H9 (cell line): ENCODE measurements around the gene CLDN2. TPM values are rescaled to one million over a fixed set of nuclear protein-coding genes. Genes with fewer than 3 reads are reported as not detected.

Experiments
- DNase-seq: peaks from one replicate; pipeline ENCODE4 v3.0.0-alpha.2; 2017
- H2AFZ ChIP-seq: one replicate; pipeline ENCODE4 v1.6.1; 2013; ENCODE audit warnings: mild to moderate bottlenecking, low read length, control low read depth, moderate library complexity
- H2AK5ac ChIP-seq: 2 replicates; pipeline ENCODE4 v1.6.1; 2013; ENCODE audit warnings: low read length, control low read depth, mixed read lengths; ENCODE audit not compliant: insufficient read length
- H2BK120ac ChIP-seq: one replicate; pipeline ENCODE4 v1.6.1; 2013; ENCODE audit warnings: low read depth, mild to moderate bottlenecking, low read length, control low read depth, inconsistent platforms; ENCODE audit not compliant: poor library complexity, severe bottlenecking
- H2BK12ac ChIP-seq: 2 replicates; pipeline ENCODE4 v1.6.1; 2013; ENCODE audit warnings: low read length, control low read depth, mixed read lengths, low read depth; ENCODE audit not compliant: insufficient read length
- H2BK15ac ChIP-seq: 2 replicates; pipeline ENCODE4 v1.6.1; 2013; ENCODE audit warnings: low read depth, low read length, control low read depth
- H2BK20ac ChIP-seq: one replicate; pipeline ENCODE4 v1.6.1; 2013; ENCODE audit warnings: low read depth, mild to moderate bottlenecking, low read length, control low read depth, inconsistent platforms; ENCODE audit not compliant: poor library complexity, severe bottlenecking
- H2BK5ac ChIP-seq: 2 replicates; pipeline ENCODE4 v1.6.1; 2013; ENCODE audit warnings: low read length, control low read depth, mixed read lengths; ENCODE audit not compliant: insufficient read length
- H3K14ac ChIP-seq: 2 replicates; pipeline ENCODE4 v1.6.1; 2013; ENCODE audit warnings: low read length, control low read depth; ENCODE audit not compliant: insufficient read depth
- H3K18ac ChIP-seq: 2 replicates; pipeline ENCODE4 v1.6.1; 2013; ENCODE audit warnings: low read depth, mild to moderate bottlenecking, mixed read lengths, low read length, control low read depth; ENCODE audit not compliant: insufficient read length
- H3K23ac ChIP-seq: 2 replicates; pipeline ENCODE4 v1.6.1; 2013; ENCODE audit warnings: low read length, control low read depth, mixed read lengths, low read depth; ENCODE audit not compliant: insufficient read length
- H3K23me2 ChIP-seq: 2 replicates; pipeline ENCODE4 v1.6.1; 2013; ENCODE audit warnings: low read depth, mild to moderate bottlenecking, mixed read lengths, low read length, control low read depth; ENCODE audit not compliant: insufficient read length, poor library complexity, severe bottlenecking
- H3K27ac ChIP-seq: 2 replicates; pipeline ENCODE4 v1.5.1; 2013; ENCODE audit warnings: low read length, control low read depth, mixed read lengths, low read depth; ENCODE audit not compliant: insufficient read length
- H3K27me3 ChIP-seq: 2 replicates; pipeline ENCODE4 v1.6.1; 2013; ENCODE audit warnings: low read length, control low read depth, inconsistent platforms; ENCODE audit not compliant: insufficient read depth
- H3K4ac ChIP-seq: 2 replicates; pipeline ENCODE4 v1.6.1; 2013; ENCODE audit warnings: low read depth, mild to moderate bottlenecking, control low read depth, inconsistent platforms, low read length, moderate library complexity
- H3K4me1 ChIP-seq: 2 replicates; pipeline ENCODE4 v1.6.1; 2013; ENCODE audit warnings: low read length, control low read depth, inconsistent platforms; ENCODE audit not compliant: insufficient read depth
- H3K4me2 ChIP-seq: 2 replicates; pipeline ENCODE4 v1.6.1; 2013; ENCODE audit warnings: low read length, control low read depth, mixed read lengths; ENCODE audit not compliant: insufficient read length, insufficient read depth
- H3K56ac ChIP-seq: 2 replicates; pipeline ENCODE4 v1.6.1; 2013; ENCODE audit warnings: low read depth, mild to moderate bottlenecking, mixed read lengths, low read length, control low read depth; ENCODE audit not compliant: insufficient read length
- H3K79me1 ChIP-seq: 2 replicates; pipeline ENCODE4 v1.6.1; 2013; ENCODE audit warnings: low read depth, mild to moderate bottlenecking, moderate library complexity, low read length, control low read depth, inconsistent platforms; ENCODE audit not compliant: insufficient read depth, poor library complexity, severe bottlenecking
- H3K79me2 ChIP-seq: 2 replicates; pipeline ENCODE4 v1.6.1; 2013; ENCODE audit warnings: low read length, control low read depth, inconsistent platforms; ENCODE audit not compliant: insufficient read depth
- H3K9ac ChIP-seq: 2 replicates; pipeline ENCODE4 v1.6.1; 2013; ENCODE audit warnings: low read length, control low read depth, mixed read lengths; ENCODE audit not compliant: insufficient read length; ENCODE audit errors: extremely low read depth
- H3K9me3 ChIP-seq: one replicate; pipeline ENCODE4 v1.6.1; 2013; ENCODE audit warnings: low read depth, low read length, inconsistent platforms; ENCODE audit not compliant: control insufficient read depth
- H3T11ph ChIP-seq: one replicate; pipeline ENCODE4 v1.6.1; 2013; ENCODE audit warnings: mild to moderate bottlenecking, low read length, control low read depth, inconsistent platforms
- H4K20me1 ChIP-seq: one replicate; pipeline ENCODE4 v1.6.1; 2013; ENCODE audit not compliant: control insufficient read depth, insufficient read length, insufficient read depth
- H4K5ac ChIP-seq: 2 replicates; pipeline ENCODE4 v1.6.1; 2013; ENCODE audit warnings: low read depth, mild to moderate bottlenecking, mixed read lengths, low read length, control low read depth; ENCODE audit not compliant: insufficient read length
- H4K8ac ChIP-seq: replicated peaks from 2 replicates; pipeline ENCODE4 v1.6.1; 2013; ENCODE audit warnings: low read length, control low read depth, mixed read lengths, low read depth; ENCODE audit not compliant: insufficient read length
- H4K91ac ChIP-seq: 2 replicates; pipeline ENCODE4 v1.6.1; 2013; ENCODE audit warnings: low read depth, mild to moderate bottlenecking, moderate library complexity, mixed read lengths, low read length, control low read depth; ENCODE audit not compliant: insufficient read length
- H3K27ac Mint-ChIP-seq, 3 experiments: 2 replicates in 2 of 3; 3 replicates in 1 of 3; pipeline ENCODE4 v1.8.0; 2020 to 2021; ENCODE audit warnings: mixed read lengths in 3 of 3, mild to moderate bottlenecking in 1 of 3, moderate library complexity in 1 of 3
- H3K27me3 Mint-ChIP-seq: 2 replicates; pipeline ENCODE4 v1.8.0; 2021; ENCODE audit warnings: low read depth, mild to moderate bottlenecking, moderate library complexity, mixed read lengths
- H3K36me3 Mint-ChIP-seq, 3 experiments: 2 replicates in 2 of 3; 3 replicates in 1 of 3; pipeline ENCODE4 v1.8.0; 2020 to 2021; ENCODE audit warnings: low read depth in 3 of 3, mixed read lengths in 3 of 3; ENCODE audit not compliant: insufficient read depth in 1 of 3
- H3K4me1 Mint-ChIP-seq, 2 experiments: 2 replicates each; pipeline ENCODE4 v1.8.0; 2020; ENCODE audit warnings: mixed read lengths in 2 of 2
- H3K4me3 Mint-ChIP-seq, 2 experiments: 2 replicates in 1 of 2; 3 replicates in 1 of 2; pipeline ENCODE4 v1.8.0; 2020 to 2021; ENCODE audit warnings: mild to moderate bottlenecking in 2 of 2, mixed read lengths in 2 of 2, moderate library complexity in 1 of 2
- H3K9me3 Mint-ChIP-seq, 2 experiments: 2 replicates in 1 of 2; 3 replicates in 1 of 2; pipeline ENCODE4 v1.8.0; 2020; ENCODE audit warnings: mild to moderate bottlenecking in 2 of 2, mixed read lengths in 2 of 2, moderate library complexity in 1 of 2
- WGBS: extraction: QIAGEN DNeasy Blood & Tissue Kit; methylation state at CpG from one replicate; pipeline ENCODE4 v1.1.7; 2013; ENCODE audit warnings: missing lambda C conversion rate, low lambda C conversion rate, mixed read lengths; ENCODE audit not compliant: insufficient read length; ENCODE audit errors: extremely low coverage; 5-methylcytosine and 5-hydroxymethylcytosine counted together
- total RNA-seq: library from RNA; stranded (reverse); gene quantifications from 2 replicates; pipeline ENCODE4 v1.2.1, GENCODE V29; 2021
- TF ChIP-seq, protein P1 (sequence below): fragments of 200-600 bp; sonication (generic); conservative IDR thresholded peaks from 3 replicates; pipeline ENCODE4 v1.8.0; 2021; ENCODE audit warnings: antibody characterized with exemption, mild to moderate bottlenecking

CLDN2 gene
- total RNA-seq, 1 experiment from 2014 or later = not detected

GRCh38 chrX:106933538-106933961, 13.3 kb downstream of the CLDN2 start:
- H2AK5ac ChIP-seq = no peak overlapping the region
- DNase-seq = no peak
- H4K8ac ChIP-seq = no peak overlapping the region
- H3K27ac ChIP-seq = no peak overlapping the region
- Mint-ChIP-seq H3K4me3 (no peak overlapping the region), H3K27me3 (no peaks in the 10 kb centered on the region; the same call in 1 of the 2 replicates), H3K4me1 (no peaks in the 10 kb centered on the region), H3K36me3 (no peaks in the 10 kb centered on the region; a peak in 1 of 7 replicates), H3K9me3 (peaks cover 0 to 22% of the 10 kb centered on the region in 2 experiments; a peak in 2 of 5 replicates), H3K27ac (no peak overlapping the region)
- H3K4me1 ChIP-seq = no peaks in the 10 kb centered on the region
- no peak overlapping the region for H3K18ac ChIP-seq
- no peak overlapping the region for H2BK15ac ChIP-seq
- no peaks in the 10 kb centered on the region for H4K20me1 ChIP-seq
- no peak overlapping the region for H2BK120ac ChIP-seq
- WGBS = no CpG with 5 or more reads among the region's 3 CpGs
- no peak overlapping the region for H3K14ac ChIP-seq
- no peaks in the 10 kb centered on the region for H3K79me2 ChIP-seq
- H3K56ac ChIP-seq = no peak overlapping the region
- no peak overlapping the region for H4K91ac ChIP-seq
- H3T11ph ChIP-seq = no peak overlapping the region
- H3K79me1 ChIP-seq = no peaks in the 10 kb centered on the region
- H3K23me2 ChIP-seq = no peaks in the 10 kb centered on the region
- TF ChIP-seq, protein P1, sequence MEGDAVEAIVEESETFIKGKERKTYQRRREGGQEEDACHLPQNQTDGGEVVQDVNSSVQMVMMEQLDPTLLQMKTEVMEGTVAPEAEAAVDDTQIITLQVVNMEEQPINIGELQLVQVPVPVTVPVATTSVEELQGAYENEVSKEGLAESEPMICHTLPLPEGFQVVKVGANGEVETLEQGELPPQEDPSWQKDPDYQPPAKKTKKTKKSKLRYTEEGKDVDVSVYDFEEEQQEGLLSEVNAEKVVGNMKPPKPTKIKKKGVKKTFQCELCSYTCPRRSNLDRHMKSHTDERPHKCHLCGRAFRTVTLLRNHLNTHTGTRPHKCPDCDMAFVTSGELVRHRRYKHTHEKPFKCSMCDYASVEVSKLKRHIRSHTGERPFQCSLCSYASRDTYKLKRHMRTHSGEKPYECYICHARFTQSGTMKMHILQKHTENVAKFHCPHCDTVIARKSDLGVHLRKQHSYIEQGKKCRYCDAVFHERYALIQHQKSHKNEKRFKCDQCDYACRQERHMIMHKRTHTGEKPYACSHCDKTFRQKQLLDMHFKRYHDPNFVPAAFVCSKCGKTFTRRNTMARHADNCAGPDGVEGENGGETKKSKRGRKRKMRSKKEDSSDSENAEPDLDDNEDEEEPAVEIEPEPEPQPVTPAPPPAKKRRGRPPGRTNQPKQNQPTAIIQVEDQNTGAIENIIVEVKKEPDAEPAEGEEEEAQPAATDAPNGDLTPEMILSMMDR = no peak
- peaks cover 4% of the 10 kb centered on the region for H3K9me3 ChIP-seq
- H2BK5ac ChIP-seq = no peak overlapping the region
- H3K9ac ChIP-seq = no peak overlapping the region
- no peak overlapping the region for H3K4me2 ChIP-seq
- no peaks in the 10 kb centered on the region for H3K27me3 ChIP-seq
- no peak overlapping the region for H2AFZ ChIP-seq
- H2BK20ac ChIP-seq = no peak overlapping the region
- H2BK12ac ChIP-seq = no peak overlapping the region
- H3K4ac ChIP-seq = no peak overlapping the region
- H3K23ac ChIP-seq = no peak overlapping the region
- no peak overlapping the region for H4K5ac ChIP-seq
